ENCODE measurements around the gene ROCK2.

DNA sequence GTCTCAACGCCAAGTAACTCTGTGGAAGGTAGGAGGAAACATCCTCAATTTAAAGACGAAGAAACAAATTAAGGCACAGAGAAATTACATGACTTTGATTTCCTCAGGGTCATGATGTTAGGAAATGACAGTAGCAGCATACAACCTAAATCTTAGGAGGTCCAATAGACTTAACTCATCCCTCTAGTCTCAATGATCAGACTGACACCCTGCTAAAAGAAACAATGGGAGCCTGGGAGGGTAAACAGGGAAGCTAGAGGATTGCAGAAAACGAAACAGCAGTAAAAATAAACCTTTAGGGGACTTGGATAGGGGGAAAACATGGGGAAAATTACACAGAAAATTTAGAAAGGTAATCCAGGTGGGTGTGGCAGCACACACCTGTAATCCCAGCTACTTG lies 56.0 kb downstream of the ROCK2 start:
- no peak for TF ChIP-seq EP300 (IDR thresholded peaks at IDR 0.05)
- TF ChIP-seq, protein P1, sequence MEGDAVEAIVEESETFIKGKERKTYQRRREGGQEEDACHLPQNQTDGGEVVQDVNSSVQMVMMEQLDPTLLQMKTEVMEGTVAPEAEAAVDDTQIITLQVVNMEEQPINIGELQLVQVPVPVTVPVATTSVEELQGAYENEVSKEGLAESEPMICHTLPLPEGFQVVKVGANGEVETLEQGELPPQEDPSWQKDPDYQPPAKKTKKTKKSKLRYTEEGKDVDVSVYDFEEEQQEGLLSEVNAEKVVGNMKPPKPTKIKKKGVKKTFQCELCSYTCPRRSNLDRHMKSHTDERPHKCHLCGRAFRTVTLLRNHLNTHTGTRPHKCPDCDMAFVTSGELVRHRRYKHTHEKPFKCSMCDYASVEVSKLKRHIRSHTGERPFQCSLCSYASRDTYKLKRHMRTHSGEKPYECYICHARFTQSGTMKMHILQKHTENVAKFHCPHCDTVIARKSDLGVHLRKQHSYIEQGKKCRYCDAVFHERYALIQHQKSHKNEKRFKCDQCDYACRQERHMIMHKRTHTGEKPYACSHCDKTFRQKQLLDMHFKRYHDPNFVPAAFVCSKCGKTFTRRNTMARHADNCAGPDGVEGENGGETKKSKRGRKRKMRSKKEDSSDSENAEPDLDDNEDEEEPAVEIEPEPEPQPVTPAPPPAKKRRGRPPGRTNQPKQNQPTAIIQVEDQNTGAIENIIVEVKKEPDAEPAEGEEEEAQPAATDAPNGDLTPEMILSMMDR (IDR thresholded peaks at IDR 0.05), result no peak
- no peak for TF ChIP-seq POLR2A (IDR thresholded peaks at IDR 0.05; ENCODE audit: low read depth)
- TF ChIP-seq POLR2AphosphoS5 (IDR thresholded peaks at IDR 0.05), result no peak
